Transverse colon (tissue), 4 donors: ENCODE data around the gene SPEM1. TPM values are rescaled to one million over a fixed set of nuclear protein-coding genes. Genes with fewer than 3 reads are reported as not detected.

Experiments used
- DNase-seq: peaks from one replicate; pipeline ENCODE4 v3.0.0-alpha.2; 2019
- H3K27ac ChIP-seq, 4 donors: fragments of 200-600 bp; sonication (generic); 2 replicates each; pipeline ENCODE4 v1.5.1; 2016 to 2018; ENCODE audit warnings: inconsistent platforms in 4 of 4
- H3K27me3 ChIP-seq: fragments of 200-600 bp; sonication (generic); 2 replicates; pipeline ENCODE4 v1.5.1; 2017; ENCODE audit warnings: inconsistent platforms
- H3K36me3 ChIP-seq, 4 donors: fragments of 200-600 bp; sonication (generic); 2 replicates each; pipeline ENCODE4 v1.5.1; 2017 to 2019; ENCODE audit warnings: inconsistent platforms in 4 of 4
- H3K4me1 ChIP-seq, 4 donors: fragments of 200-600 bp; sonication (generic); 2 replicates each; pipeline ENCODE4 v1.5.1; 2017 to 2020; ENCODE audit warnings: inconsistent platforms in 4 of 4
- H3K4me3 ChIP-seq, 4 donors: fragments of 200-600 bp; sonication (generic); 1 replicate in 1 of 4; 2 replicates in 3 of 4; pipeline versions ENCODE4 v1.5.1 to v1.6.1; 2017 to 2019; ENCODE audit warnings: inconsistent platforms in 4 of 4
- H3K9me3 ChIP-seq, 2 donors: fragments of 200-600 bp; sonication (generic); 2 replicates each; pipeline ENCODE4 v1.5.1; 2017 to 2019; ENCODE audit warnings: inconsistent platforms in 2 of 2
- CTCF ChIP-seq, 5 experiments: fragments of 200-600 bp in 3 of 5; fragments of 450-650 bp in 2 of 5; sonication (generic) in 3 of 5; IDR thresholded peaks; 1 replicate in 2 of 5; 2 replicates in 3 of 5; pipeline ENCODE4 v1.5.1; 2016 to 2017; ENCODE audit warnings: antibody characterized with exemption in 5 of 5, inconsistent platforms in 3 of 5, mild to moderate bottlenecking in 2 of 5, moderate library complexity in 1 of 5
- EP300 ChIP-seq: sonication (generic); formaldehyde crosslinking; IDR thresholded peaks from one replicate; pipeline ENCODE4 v1.6.1; 2017; ENCODE audit warnings: antibody characterized with exemption, low read depth
- POLR2A ChIP-seq: fragments of 450-650 bp; IDR thresholded peaks from one replicate; pipeline ENCODE4 v1.6.1; 2016; ENCODE audit warnings: antibody characterized with exemption, mild to moderate bottlenecking, moderate library complexity
- POLR2AphosphoS5 ChIP-seq, 3 donors: sonication (generic); formaldehyde crosslinking; IDR thresholded peaks; one replicate each; pipeline ENCODE4 v1.6.1; 2016; ENCODE audit warnings: antibody characterized with exemption in 3 of 3
- WGBS, 2 donors: methylation state at CpG; one replicate each; pipeline ENCODE4 v1.1.5; 2018; ENCODE audit warnings: low coverage in 1 of 2; 5-methylcytosine and 5-hydroxymethylcytosine counted together
- in situ Hi-C, 4 donors: fragments of 200-750 bp; cut with MboI; loops; one replicate each; pipeline versions ENCODE4 v1.15.0 to v1.15.1; 2017; ENCODE audit warnings: low sequenced_read_pairs in 3 of 4, low pct_ligation_motif_present in 1 of 4, low pct_unique_long_range_greater_than_20kb in 1 of 4
- intact Hi-C: fragments of 100-400 bp; cut with DNase I; formaldehyde crosslinking; loops from one replicate; pipeline ENCODE4 v1.15.1; 2023; ENCODE audit warnings: low total_unique reads
- total RNA-seq, 4 donors: library from RNA; depleted of rRNA; stranded (reverse); fragments of >200 nt; gene quantifications; one replicate each; pipeline ENCODE4 v1.1.0, GENCODE V29; 2016

The SPEM1 gene
- total RNA-seq, 4 donors from 2014 or later = not detected

GRCh38 chr17:7460850-7461660 is 40.9 kb downstream of the SPEM1 start:
- H3K4me1 ChIP-seq = peaks cover 4 to 8% (median 7%) of the 10 kb centered on the region in 4 donors
- TF ChIP-seq POLR2AphosphoS5 (IDR thresholded peaks at IDR 0.05) (no peak), POLR2A (no peak), CTCF (IDR thresholded peaks at IDR 0.05) (no peak), EP300 (no peak)
- no peaks in the 10 kb centered on the region for H3K9me3 ChIP-seq
- DNase-seq = no peak
- no peaks in the 10 kb centered on the region for H3K27me3 ChIP-seq
- H3K36me3 ChIP-seq = no peaks in the 10 kb centered on the region
- no peak overlapping the region for H3K4me3 ChIP-seq
- H3K27ac ChIP-seq = no peak overlapping the region
- in situ Hi-C loops = no loop called here
- intact Hi-C loops = no loop called here
- 97 to 100% methylated on average over 2 to 7 of the region's 7 CpGs for WGBS, 2 donors

GRCh38 chr17:7462474-7463371 is 42.6 kb downstream of the SPEM1 start:
- no peak overlapping the region for H3K4me3 ChIP-seq
- DNase-seq = no peak
- no peaks in the 10 kb centered on the region for H3K27me3 ChIP-seq
- peaks cover 0 to 14% (median 8%) of the 10 kb centered on the region in 4 donors for H3K4me1 ChIP-seq
- no peaks in the 10 kb centered on the region for H3K36me3 ChIP-seq
- WGBS, 2 donors = 91% methylated on average over 44 of the region's 44 CpGs; no CpG with 5 or more reads in 1 of the 2 donors
- in situ Hi-C loops = no loop called here
- intact Hi-C loops = no loop called here
- no peaks in the 10 kb centered on the region for H3K9me3 ChIP-seq
- H3K27ac ChIP-seq = no peak overlapping the region
- TF ChIP-seq POLR2AphosphoS5 (IDR thresholded peaks at IDR 0.05) (no peak), EP300 (no peak), CTCF (IDR thresholded peaks at IDR 0.05) (no peak), POLR2A (no peak)

- 88% methylated on average over 14 of the region's 14 CpGs; no CpG with 5 or more reads in 1 of the 2 donors for WGBS, 2 donors
- Histone ChIP-seq H3K9me3 (no peaks in the 10 kb centered on the region), H3K36me3 (no peaks in the 10 kb centered on the region), H3K4me1 (peaks cover 0 to 15% (median 8%) of the 10 kb centered on the region in 4 donors), H3K4me3 (no peak overlapping the region), H3K27ac (no peak overlapping the region), H3K27me3 (no peaks in the 10 kb centered on the region)
- in situ Hi-C loops = no loop called here
- no peak for TF ChIP-seq CTCF (IDR thresholded peaks at IDR 0.05)
- no peak for TF ChIP-seq EP300
- no peak for TF ChIP-seq POLR2A
- no peak for TF ChIP-seq POLR2AphosphoS5 (IDR thresholded peaks at IDR 0.05)
- no peak for DNase-seq
- intact Hi-C loops = no loop called here
These were observed 43.3 kb downstream of the SPEM1 start for GRCh38 chr17:7463372-7463846.

GRCh38 chr17:7464081-7464480 is 44.0 kb downstream of the SPEM1 start:
- TF ChIP-seq EP300 = no peak
- TF ChIP-seq POLR2A = no peak
- TF ChIP-seq POLR2AphosphoS5 (IDR thresholded peaks at IDR 0.05) = no peak
- no peak for TF ChIP-seq CTCF (IDR thresholded peaks at IDR 0.05)
- DNase-seq = no peak
- no peaks in the 10 kb centered on the region for H3K27me3 ChIP-seq
- H3K27ac ChIP-seq = no peak overlapping the region
- no peak overlapping the region for H3K4me3 ChIP-seq
- H3K9me3 ChIP-seq = no peaks in the 10 kb centered on the region
- no peaks in the 10 kb centered on the region for H3K36me3 ChIP-seq
- in situ Hi-C loops = no loop called here
- H3K4me1 ChIP-seq = peaks cover 0 to 15% (median 8%) of the 10 kb centered on the region in 4 donors
- WGBS, 2 donors = 98% methylated on average over 9 of the region's 9 CpGs; no CpG with 5 or more reads in 1 of the 2 donors
- intact Hi-C loops = no loop called here
